Muscle layer of duodenum (tissue), 2 donors: ENCODE data around the gene BCAS3.

Experiments used
- H3K27ac ChIP-seq: one replicate; pipeline ENCODE4 v1.7.0; 2013; ENCODE audit warnings: mild to moderate bottlenecking, low read length
- H3K27me3 ChIP-seq: one replicate; pipeline ENCODE4 v1.7.0; 2013; ENCODE audit warnings: low read depth, mild to moderate bottlenecking, control low read depth, low read length
- H3K36me3 ChIP-seq, 2 donors: one replicate each; pipeline ENCODE4 v1.7.0; 2013; ENCODE audit warnings: low read length in 2 of 2, control low read depth in 1 of 2, mild to moderate bottlenecking in 1 of 2; ENCODE audit not compliant: insufficient read depth in 2 of 2, control insufficient read depth in 1 of 2
- H3K4me1 ChIP-seq, 2 donors: one replicate each; pipeline ENCODE4 v1.7.0; 2013; ENCODE audit warnings: low read length in 2 of 2, mild to moderate bottlenecking in 2 of 2, control low read depth in 1 of 2, moderate library complexity in 1 of 2; ENCODE audit not compliant: insufficient read depth in 2 of 2, control insufficient read depth in 1 of 2
- H3K4me3 ChIP-seq, 2 donors: one replicate each; pipeline ENCODE4 v1.7.0; 2013; ENCODE audit warnings: low read length in 2 of 2, low read depth in 1 of 2, mild to moderate bottlenecking in 1 of 2
- H3K9me3 ChIP-seq, 2 donors: one replicate each; pipeline ENCODE4 v1.7.0; 2013; ENCODE audit warnings: low read length in 2 of 2, control low read depth in 1 of 2, mild to moderate bottlenecking in 1 of 2; ENCODE audit not compliant: control insufficient read depth in 1 of 2
- donor health status: healthy.

The BCAS3 gene

GRCh38 chr17:61411261-61412142 is 733.9 kb downstream of the BCAS3 start:
- Histone ChIP-seq H3K4me3 (peak overlapping the region; percentile 57 to 79), H3K9me3 (no peaks in the 10 kb centered on the region), H3K27ac (peak overlapping the region; percentile 45), H3K4me1 (peaks cover 0 to 37% of the 10 kb centered on the region in 2 donors), H3K36me3 (no peaks in the 10 kb centered on the region), H3K27me3 (peaks cover 32% of the 10 kb centered on the region)

GRCh38 chr17:61412143-61412859 is 734.6 kb downstream of the BCAS3 start:
- Histone ChIP-seq H3K9me3 (no peaks in the 10 kb centered on the region), H3K27me3 (peaks cover 24% of the 10 kb centered on the region), H3K4me3 (peak overlapping the region; percentile 57 to 79), H3K4me1 (peaks cover 0 to 41% of the 10 kb centered on the region in 2 donors), H3K36me3 (no peaks in the 10 kb centered on the region), H3K27ac (peak overlapping the region; percentile 45)

GRCh38 chr17:61412860-61413660 is 735.4 kb downstream of the BCAS3 start:
- Histone ChIP-seq H3K27me3 (peaks cover 16% of the 10 kb centered on the region), H3K36me3 (no peaks in the 10 kb centered on the region), H3K4me1 (peaks cover 0 to 42% of the 10 kb centered on the region in 2 donors), H3K27ac (no peak overlapping the region), H3K9me3 (no peaks in the 10 kb centered on the region), H3K4me3 (peak overlapping the region; percentile 57 to 79)

- Histone ChIP-seq H3K36me3 (no peaks in the 10 kb centered on the region), H3K4me3 (peak overlapping the region; percentile 57 to 79), H3K9me3 (no peaks in the 10 kb centered on the region), H3K27ac (no peak overlapping the region), H3K27me3 (peaks cover 10% of the 10 kb centered on the region), H3K4me1 (peaks cover 0 to 40% of the 10 kb centered on the region in 2 donors)
Measured at GRCh38 chr17:61413661-61414126, 736.0 kb downstream of the BCAS3 start.

GRCh38 chr17:61414141-61414935 is 736.7 kb downstream of the BCAS3 start:
- no peak overlapping the region for H3K4me3 ChIP-seq
- no peak overlapping the region for H3K27ac ChIP-seq
- no peaks in the 10 kb centered on the region for H3K36me3 ChIP-seq
- peaks cover 0 to 35% of the 10 kb centered on the region in 2 donors for H3K4me1 ChIP-seq
- H3K9me3 ChIP-seq: no peaks in the 10 kb centered on the region
- peaks cover 9% of the 10 kb centered on the region for H3K27me3 ChIP-seq

- Histone ChIP-seq H3K4me1 (peaks cover 0 to 33% of the 10 kb centered on the region in 2 donors), H3K4me3 (no peak overlapping the region), H3K27ac (no peak overlapping the region)
Measured at GRCh38 chr17:61414936-61415251, 737.2 kb downstream of the BCAS3 start.

GRCh38 chr17:61415374-61416210 is 737.9 kb downstream of the BCAS3 start:
- Histone ChIP-seq H3K9me3 (no peaks in the 10 kb centered on the region), H3K36me3 (no peaks in the 10 kb centered on the region), H3K27ac (no peak overlapping the region), H3K27me3 (peaks cover 6% of the 10 kb centered on the region), H3K4me3 (no peak overlapping the region), H3K4me1 (peaks cover 0 to 26% of the 10 kb centered on the region in 2 donors)

More at GRCh38 chr17:61414936-61415251, 737.2 kb downstream of the BCAS3 start:
- Histone ChIP-seq H3K9me3 (no peaks in the 10 kb centered on the region), H3K36me3 (no peaks in the 10 kb centered on the region), H3K27me3 (peaks cover 11% of the 10 kb centered on the region)

- Histone ChIP-seq H3K4me1 (peaks cover 0 to 21% of the 10 kb centered on the region in 2 donors), H3K36me3 (no peaks in the 10 kb centered on the region), H3K27ac (no peak overlapping the region), H3K27me3 (peaks cover 5% of the 10 kb centered on the region), H3K9me3 (no peaks in the 10 kb centered on the region), H3K4me3 (no peak overlapping the region)
Measured at GRCh38 chr17:61416211-61416539, 738.5 kb downstream of the BCAS3 start.

GRCh38 chr17:61416540-61417363 is 739.1 kb downstream of the BCAS3 start:
- peak overlapping the region in 1 of 2 donors; percentile 15 for H3K4me3 ChIP-seq
- no peak overlapping the region for H3K27ac ChIP-seq
- peaks cover 10% of the 10 kb centered on the region for H3K27me3 ChIP-seq
- H3K9me3 ChIP-seq: no peaks in the 10 kb centered on the region
- H3K36me3 ChIP-seq: no peaks in the 10 kb centered on the region
- H3K4me1 ChIP-seq: peaks cover 0 to 15% of the 10 kb centered on the region in 2 donors
